ENCODE measurements around the gene HYAL3.
"Not testable (repeated sequence)": the region's sequence is repeated elsewhere in the genome, so short reads cannot be mapped to it uniquely, and the experiment has no call there.

Gene HYAL3

DNA sequence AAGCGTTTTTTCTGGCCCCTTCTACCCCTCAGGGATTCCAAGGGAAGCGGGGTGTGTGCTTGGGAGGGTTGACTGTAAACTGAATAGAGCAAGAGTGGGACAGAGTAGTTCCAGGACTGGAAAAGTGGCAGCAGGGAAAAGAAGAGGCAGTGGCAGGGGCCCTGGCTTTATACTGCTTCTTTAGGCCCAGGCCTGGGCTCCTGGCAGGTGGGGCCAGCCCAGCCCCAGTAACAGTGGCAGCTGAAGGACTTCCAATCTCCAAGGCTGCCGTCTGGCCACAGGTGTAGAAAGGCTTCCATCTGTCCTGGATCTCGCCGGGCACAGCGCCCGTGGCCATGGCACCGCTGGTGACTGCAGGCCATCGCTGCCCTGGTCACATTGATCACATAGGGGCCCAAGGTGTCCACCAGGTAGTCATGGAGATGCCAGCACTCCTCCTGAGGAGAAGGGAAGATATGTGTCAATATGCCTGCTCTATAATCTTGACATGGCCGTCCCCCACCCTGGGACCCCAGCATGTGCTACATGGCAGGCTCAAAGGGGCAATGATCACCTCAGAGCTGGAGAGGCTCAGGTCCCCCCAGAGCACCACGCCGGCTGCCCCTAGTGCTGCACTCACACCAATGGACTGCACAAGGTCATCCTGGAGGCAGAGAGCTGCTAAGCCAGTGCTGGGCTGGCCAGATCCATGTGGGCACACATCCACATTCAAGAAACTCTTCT lies 6.0 kb downstream of the HYAL3 start:
- no peak for DNase-seq (ENCODE audit: low read depth in 4 of 4, low spot score in 1 of 4)

DNA sequence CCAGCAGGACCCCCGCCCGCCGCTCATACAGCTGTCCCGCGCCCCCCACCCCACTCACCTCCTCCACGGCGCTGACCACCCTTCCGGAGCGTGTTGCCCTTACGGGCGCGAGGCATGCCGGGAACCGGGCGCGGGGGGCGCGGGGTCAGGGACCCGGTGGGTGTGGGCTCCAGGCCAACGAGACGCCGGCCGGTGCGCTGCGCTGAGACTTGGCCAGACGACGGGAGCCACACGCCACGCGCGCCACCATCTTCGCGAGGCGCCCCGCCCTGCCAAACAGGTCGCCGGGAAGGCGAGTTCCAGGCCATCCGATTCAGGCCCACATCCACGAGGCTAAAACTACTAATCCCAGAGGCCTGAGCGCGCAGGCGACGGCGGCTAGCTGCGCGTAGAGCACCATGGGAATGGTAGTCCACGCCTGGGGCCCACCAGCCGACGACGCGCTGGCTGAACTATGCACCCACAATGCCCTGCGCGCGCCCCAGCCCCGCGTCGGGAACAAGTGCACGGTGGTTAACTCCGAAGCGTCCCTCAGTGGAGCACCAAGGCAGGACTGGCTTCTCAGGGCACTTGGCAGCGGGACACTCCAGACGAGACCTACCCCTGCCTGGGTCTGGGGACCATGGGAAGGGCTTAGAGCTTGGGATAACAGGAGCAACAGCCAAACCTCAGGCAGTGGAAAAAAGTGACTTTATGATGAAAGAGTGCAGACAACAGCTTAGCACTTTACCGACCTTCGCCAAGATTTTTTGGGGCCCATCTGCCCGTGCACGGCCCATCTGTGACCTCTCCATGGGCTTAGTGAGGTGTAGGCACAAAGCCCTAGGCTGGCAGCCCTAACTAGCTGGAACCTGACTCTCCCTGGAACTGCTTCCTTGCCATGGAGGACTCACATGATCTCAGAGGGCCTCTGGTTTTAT lies 6.8 kb downstream of the HYAL3 start, which contains the start of gene IFRD2:
IFRD2 (minus strand) TSS at position 271 of the 920 bp plus-strand sequence; CDS start at position 116, 155 bp downstream.
- DNase-seq (ENCODE audit: low read depth in 4 of 4, low spot score in 1 of 4): peak; percentile 81 to 94 (median 88)

DNA sequence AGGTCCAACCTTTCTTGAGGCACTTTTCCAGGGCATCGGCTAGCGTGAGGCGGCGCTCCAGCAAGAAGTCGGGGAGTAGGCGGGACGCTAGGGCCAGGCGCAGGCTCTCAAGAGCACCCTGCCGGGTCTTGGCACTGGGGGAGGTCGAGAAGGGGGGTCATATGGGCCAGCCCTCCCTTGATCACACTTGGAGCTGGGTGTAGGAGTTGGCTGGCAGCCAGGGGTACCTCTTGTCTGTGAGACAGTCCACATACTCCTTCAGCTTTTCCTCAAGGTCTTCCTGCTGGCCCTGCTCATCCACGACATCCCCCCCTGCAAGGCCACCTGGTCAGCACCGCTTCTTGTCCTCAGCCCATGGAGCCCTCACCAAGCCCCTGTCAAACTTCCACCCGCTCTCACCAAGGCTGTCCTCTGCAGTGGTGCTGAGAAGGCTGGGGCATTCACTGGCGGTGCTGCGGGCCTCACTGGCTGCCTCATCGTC lies 9.0 kb downstream of the HYAL3 start:
- no peak for DNase-seq (ENCODE audit: low read depth in 4 of 4, low spot score in 1 of 4)

DNA sequence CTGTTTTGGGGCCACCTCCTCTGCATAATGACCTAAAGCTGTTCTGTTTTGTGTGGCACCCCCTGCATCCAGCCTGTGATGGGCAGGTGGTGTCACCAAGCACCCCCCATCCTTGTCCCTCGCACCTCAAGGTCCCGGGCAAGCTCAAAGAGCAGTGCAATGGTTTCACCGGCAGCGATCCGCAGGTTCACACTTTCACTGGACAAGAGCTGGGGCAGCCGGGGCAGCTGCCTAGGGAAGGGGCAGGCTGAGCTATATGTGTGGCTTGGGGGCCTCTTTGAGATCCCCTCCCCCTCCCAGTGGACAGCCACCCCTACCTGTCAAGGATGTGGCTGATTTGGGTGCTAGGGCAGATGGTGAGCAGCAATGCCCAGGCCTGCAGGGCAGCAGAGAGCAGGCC lies 10.1 kb downstream of the HYAL3 start:
- DNase-seq (ENCODE audit: low read depth in 4 of 4, low spot score in 1 of 4): no peak

DNA sequence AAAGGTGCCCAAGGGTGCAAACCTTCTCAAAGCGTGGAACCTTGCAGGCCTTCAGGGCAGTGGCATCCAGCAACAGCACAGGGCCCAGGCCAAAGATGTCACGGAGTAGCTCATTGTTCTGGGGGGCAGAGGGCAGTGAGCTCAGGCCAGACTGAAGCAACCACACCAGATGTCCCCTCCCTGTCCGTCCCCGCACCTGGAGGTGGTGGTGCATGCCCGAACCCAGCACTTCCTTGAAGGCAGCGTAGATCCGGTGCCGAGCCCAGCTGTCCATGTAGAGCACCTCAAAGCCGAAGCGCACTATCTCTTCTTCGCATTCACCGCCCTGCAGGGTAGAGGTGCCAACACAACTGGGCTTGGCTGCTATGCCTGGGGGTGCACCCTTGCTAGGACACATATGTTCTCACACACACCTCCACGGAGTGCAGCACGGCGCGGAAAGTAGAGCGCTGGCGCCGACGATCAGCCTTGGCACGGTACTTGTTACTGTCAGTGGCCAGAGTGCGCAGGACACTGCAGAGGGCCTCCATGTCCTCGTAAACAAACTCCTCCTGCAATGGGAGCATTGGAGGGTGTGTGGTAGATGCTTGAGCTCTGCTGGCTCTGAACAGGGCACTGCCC lies 10.7 kb downstream of the HYAL3 start:
- DNase-seq (ENCODE audit: low read depth in 4 of 4, low spot score in 1 of 4): no peak

DNA sequence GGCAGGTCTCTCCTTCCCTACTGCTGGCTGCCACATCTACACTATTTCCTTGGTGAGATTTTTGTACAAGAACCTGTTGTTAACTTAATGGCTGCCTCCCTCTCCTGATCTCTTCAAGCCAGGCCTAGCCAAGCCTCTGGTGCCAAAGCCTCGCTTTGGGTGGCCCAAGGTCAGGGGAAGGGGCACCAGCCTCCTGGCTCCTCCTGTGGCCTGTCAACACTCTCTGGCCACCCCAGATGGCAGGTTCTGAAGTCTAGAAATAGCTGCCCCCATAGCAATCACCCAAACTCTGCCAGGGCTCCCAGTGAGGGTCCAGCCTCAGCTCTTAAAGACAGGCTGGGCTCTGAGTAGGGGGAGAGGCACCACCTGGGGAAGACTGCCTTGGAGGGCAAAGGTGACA lies 11.9 kb downstream of the HYAL3 start:
- DNase-seq (ENCODE audit: low read depth in 4 of 4, low spot score in 1 of 4): no peak

DNA sequence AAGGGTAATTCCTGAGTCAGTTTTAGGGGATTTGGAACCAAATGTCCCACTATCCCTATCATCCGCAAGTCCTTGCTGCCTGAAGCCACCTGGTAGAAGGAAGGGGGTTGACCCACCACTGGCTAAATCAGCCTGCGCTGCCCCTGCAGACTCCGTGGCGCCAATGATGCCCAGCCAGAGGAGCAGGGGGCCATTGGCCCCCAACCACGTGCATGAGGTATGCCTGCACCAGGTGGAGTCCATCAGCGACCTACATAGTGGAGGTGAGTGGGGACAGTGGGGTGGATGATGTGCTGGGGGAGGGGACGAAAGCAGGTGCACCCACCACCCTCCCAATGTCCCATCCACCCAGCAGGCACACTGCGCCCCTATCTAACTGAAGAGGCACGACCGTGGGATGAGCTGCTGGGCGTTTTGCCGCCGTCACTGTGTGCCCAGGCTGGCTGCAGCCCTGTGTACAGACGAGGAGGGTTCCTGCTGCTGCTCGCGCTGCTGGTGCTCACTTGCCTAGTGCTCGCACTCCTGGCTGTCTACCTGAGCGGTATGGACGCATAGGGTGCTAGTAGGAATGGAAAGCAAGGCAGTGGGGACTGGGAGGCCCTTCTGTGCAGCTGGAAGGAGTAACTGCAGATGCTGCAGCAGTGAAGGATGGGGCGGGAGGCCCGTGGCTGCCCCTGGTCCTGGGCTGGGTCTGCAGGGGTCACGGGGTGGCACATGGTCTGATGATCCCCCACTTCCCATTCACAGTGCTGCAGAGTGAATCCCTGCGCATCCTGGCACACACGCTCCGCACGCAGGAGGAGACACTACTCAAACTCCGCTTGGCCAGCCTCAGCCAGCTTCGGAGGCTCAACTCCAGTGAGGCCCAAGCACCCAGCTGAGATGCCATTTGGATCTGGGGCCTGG lies 12.6 kb downstream of the HYAL3 start:
- DNase-seq (ENCODE audit: low read depth in 4 of 4, low spot score in 1 of 4): no peak

DNA sequence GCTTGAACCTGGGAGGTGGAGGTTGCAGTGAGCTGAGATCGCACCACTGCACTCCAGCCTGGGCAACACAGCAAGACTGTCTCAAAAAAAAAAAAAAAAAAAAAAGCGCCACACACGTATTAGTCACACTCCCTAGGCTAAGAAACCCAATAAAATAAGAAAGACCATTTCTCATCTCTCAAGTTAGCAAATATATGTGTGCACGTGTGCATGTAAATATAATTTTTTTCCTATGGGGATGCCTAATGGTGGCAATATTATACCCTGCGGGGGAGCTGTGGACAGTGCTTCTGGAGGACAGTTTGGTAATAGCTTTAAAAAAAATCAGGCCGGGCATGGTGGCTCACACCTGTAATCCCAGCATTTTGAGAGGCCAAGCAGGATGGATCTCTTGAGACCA lies 15.1 kb downstream of the HYAL3 start:
- DNase-seq (ENCODE audit: low read depth in 4 of 4, low spot score in 1 of 4): not testable (repeated sequence)

DNA sequence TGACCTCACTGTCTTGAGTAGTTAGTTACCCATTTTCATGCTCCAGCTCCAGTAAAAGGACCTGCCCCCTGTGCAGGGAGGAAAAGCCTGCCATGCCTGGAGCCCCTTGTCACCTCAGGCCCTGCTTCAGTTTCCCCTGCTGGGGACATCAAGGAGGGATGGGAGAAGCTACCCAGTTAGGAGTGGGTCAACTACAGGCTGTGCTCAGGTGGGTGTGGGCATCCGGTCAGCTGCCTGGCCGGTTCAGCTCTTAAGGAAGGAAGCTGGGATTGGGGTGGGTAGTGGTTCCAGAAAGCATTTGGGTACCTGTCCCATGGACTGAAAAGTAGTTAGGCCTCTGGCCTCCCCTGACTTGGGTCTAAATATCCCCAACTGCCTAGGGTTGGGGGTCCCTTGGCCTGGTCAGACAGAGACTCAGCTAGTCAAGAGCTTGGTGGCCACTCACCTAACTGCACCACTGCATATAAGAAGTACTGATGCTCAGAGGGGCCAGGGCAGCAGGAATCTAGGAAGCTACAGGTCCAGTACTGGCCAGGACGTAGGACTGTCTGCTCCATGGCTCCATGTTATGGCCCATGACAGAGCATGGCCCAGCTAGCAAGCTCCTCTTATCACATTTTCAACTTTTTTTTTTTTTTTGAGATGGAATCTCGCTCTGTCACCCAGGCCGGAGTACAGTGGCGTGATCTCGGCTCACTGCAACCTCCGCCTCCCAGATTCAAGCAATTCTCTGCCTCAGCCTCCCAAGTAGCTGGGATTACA lies 19.8 kb downstream of the HYAL3 start:
- DNase-seq (ENCODE audit: low read depth in 4 of 4, low spot score in 1 of 4): no peak

DNA sequence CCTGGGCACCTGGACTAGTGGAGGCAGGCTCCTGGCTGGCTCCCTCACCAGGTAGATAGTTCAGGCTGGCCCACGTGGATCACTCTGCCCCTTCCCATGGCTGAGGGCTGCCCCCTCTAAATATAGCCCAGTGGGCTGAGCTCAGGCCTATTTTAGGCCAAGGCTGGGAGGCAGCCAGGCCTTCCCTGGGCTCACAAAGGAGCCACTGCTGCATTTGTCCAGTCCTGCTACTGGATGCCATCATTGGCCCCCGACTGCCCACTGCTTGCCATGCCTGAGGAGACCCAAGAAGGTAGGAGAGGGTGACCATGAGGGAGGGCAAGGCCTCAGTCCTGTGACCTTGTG lies 20.4 kb downstream of the HYAL3 start, which contains the start of gene LSMEM2:
LSMEM2 (plus strand) TSS at position 208 of the 345 bp plus-strand sequence; CDS start at position 235, 27 bp downstream.
- no peak for DNase-seq (ENCODE audit: low read depth in 4 of 4, low spot score in 1 of 4)

DNA sequence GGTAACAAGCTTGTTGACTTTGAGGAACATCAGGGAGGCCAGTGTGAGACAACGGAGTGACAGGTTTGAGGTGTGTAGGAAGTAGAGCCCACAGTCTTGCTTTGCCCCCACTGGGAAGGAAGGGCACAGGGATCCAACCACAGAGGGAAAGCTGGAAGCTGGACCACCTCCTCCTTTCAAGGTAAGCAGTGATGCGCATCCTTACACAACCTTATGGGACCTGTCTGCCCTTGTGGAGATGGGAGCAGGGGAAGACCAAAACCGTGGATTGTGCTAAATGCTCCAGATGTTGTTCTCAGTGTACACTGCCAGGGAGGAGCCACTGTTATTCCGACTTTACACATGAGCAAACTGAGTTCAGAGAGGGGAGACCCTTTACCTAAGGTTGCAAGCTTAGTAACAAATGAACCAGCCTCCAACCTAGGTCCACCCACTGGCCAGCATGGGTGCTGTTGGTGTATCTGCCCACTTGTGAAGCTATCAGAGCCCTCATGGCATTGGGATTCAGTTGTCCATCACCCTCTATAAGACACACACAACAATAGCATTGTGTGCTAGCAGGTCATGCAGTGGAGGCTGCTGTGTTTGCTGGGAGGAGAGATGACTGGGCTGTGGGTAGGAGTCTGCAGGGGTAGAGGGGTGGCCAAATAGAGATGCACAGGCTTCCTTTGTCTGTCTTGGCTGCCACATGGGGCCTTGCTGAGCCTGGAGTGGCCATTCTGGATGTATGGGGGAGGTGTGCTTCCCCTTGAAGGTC lies 20.9 kb downstream of the HYAL3 start:
- no peak for DNase-seq (ENCODE audit: low read depth in 4 of 4, low spot score in 1 of 4)

DNA sequence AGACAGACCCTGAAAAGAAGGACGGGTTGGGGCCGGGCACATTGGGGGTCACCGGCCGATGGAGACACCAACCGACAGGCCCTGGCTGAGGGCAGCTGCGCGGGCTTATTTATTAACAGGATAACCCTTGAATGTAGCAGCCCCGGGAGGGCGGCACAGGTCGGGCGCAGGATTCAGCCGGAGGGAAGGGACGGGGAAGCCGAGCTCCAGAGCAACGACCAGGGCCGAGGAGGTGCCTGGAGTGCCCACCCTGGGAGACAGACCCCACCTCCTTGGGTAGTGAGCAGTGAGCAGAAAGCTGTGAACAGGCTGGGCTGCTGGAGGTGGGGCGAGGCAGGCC lies 22.5 kb downstream of the HYAL3 start:
- no peak for DNase-seq (ENCODE audit: low read depth in 4 of 4, low spot score in 1 of 4)

DNA sequence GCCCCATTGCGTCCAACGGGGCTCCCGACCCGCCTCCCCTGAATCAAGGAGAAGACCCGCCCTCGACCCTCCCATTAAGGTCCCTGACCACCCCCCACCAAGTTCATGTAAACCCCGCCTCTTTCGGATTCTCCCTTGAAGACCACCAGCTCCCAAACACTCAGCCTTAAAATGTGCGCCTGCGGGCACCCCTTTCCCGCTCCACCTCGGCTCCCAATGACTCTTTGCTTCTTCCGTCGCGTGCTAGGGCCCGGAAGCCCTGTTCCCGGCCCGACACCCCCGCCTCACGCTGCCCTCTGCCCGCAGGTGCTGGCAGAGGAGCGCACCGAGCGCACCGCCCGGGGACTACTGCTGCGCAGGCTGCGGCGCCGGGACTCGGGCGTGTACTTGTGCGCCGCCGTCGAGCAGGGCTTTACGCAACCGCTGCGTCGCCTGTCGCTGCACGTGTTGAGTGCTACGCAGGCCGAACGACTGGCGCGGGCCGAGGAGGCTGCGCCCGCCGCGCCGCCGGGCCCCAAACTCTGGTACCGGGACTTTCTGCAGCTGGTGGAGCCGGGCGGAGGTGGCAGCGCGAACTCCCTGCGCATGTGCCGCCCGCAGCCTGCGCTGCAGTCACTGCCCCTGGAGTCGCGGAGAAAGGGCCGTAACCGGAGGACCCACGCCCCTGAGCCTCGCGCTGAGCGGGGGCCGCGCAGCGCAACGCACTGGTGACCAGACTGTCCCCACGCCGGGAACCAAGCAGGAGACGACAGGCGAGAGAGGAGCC lies 23.0 kb downstream of the HYAL3 start:
- no peak for DNase-seq (ENCODE audit: low read depth in 4 of 4, low spot score in 1 of 4)

DNA sequence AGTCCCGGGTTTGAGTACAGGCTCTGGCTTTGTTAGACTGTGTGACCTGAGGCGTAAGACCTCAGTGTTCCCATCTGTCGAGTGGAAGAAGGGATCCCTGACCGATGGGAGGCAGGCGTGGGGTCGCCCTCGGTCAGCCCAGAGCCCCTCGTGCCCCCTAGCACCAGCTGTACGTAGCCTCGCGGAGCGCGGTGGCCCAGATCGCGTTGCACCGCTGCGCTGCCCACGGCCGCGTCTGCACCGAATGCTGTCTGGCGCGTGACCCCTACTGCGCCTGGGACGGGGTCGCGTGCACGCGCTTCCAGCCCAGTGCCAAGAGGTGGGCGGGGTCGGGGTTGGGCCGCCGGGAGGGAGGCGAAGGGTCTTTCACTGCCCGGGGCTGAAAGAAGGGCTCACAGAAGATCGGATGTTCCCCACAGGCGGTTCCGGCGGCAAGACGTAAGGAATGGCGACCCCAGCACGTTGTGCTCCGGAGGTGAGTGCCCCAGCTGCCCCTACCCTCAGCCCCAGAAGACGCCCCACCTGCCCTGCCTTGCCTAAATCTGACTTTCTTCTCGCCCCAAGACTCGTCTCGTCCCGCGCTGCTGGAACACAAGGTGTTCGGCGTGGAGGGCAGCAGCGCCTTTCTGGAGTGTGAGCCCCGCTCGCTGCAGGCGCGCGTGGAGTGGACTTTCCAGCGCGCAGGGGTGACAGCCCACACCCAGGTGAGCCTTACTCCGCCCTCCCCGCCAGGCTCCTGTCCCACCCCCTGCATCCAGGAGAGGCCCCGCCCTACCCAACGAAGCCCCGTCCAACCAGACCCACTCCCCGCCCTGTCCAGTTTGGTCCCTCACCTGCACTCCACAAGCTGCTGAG lies 23.8 kb downstream of the HYAL3 start:
- DNase-seq (ENCODE audit: low read depth in 4 of 4, low spot score in 1 of 4): no peak

DNA sequence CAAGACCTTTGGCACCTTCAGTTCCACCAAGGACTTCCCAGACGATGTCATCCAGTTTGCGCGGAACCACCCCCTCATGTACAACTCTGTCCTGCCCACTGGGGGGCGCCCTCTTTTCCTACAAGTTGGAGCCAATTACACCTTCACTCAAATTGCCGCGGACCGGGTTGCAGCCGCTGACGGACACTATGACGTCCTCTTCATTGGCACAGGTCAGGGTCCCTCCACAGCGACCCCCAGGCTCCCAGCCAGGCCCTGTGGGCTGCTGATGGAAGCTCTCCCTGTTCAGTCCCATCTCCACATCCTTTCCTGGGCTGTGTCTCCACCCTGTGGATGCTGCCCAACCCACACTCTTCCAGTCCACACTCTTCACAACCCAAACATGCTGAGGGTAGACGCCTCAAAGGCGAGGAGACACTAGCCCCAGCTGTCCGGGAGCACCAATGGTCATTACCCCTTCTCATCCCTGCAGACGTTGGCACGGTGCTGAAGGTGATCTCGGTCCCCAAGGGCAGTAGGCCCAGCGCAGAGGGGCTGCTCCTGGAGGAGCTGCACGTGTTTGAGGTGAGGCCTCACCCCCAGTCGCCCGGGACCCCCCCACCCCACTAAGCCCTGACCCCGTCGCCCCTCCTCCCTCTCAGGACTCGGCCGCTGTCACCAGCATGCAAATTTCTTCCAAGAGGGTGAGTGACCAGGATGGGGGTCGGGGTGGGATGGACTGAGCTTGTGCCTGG lies 24.7 kb downstream of the HYAL3 start:
- peak; percentile 34 to 64 (median 50) for DNase-seq (ENCODE audit: low read depth in 4 of 4, low spot score in 1 of 4)

DNA sequence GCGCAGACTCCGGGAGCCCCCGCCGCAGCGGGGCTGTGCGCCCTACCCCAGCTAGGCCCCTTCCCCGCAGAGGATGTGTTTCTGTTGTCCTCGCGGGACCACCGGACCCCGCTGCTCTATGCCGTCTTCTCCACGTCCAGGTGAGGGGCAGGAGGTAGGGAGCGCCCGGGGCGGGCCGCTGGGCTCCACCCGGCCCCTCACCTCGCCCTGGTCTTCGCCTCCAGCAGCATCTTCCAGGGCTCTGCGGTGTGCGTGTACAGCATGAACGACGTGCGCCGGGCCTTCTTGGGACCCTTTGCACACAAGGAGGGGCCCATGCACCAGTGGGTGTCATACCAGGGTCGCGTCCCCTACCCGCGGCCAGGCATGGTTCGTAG lies 25.5 kb downstream of the HYAL3 start:
- no peak for DNase-seq (ENCODE audit: low read depth in 4 of 4, low spot score in 1 of 4)
